Naive thymus-derived CD8-positive, alpha-beta T cell (primary cell): ENCODE measurements around the gene PLXNA4. TPM values are rescaled to one million over a fixed set of nuclear protein-coding genes. Genes with fewer than 3 reads are reported as not detected.
A peak's percentile ranks its signal among the peaks of the same experiment; 100 is the strongest.

ENCODE experiments used
- ATAC-seq, 2 donors: fragments of 150-1000 bp; cut with Tn5 transposase in 1 of 2; sonication (Bioruptor Pico), chemical (Tn5 transposase) in 1 of 2; 1 replicate in 1 of 2; 2 replicates in 1 of 2; pipeline ENCODE4 v1.10.0; 2021; ENCODE audit warnings: mild to moderate bottlenecking in 2 of 2, moderate library complexity in 2 of 2
- POLR2A ChIA-PET: fragments of 350-600 bp; sonication (Branson Sonifier 250); formaldehyde crosslinking; loops from one replicate; lab custom pipeline; 2021; ENCODE audit warnings: antibody characterized with exemption; lab: Charles Lee
- DNase-seq, 10 donors: peaks; one replicate each; pipeline versions ENCODE4 v3.0.0 to v3.0.0-alpha.2; 2020 to 2022
- H3K27ac Mint-ChIP-seq, 10 donors: one replicate each; pipeline ENCODE4 v1.8.0; 2020 to 2022; ENCODE audit warnings: mild to moderate bottlenecking in 10 of 10, mixed read lengths in 10 of 10, moderate library complexity in 4 of 10, inconsistent platforms in 1 of 10
- H3K27me3 Mint-ChIP-seq, 5 donors: one replicate each; pipeline ENCODE4 v1.8.0; 2021 to 2022; ENCODE audit warnings: mixed read lengths in 5 of 5
- H3K36me3 Mint-ChIP-seq, 3 donors: one replicate each; pipeline ENCODE4 v1.8.0; 2020 to 2022; ENCODE audit warnings: mixed read lengths in 3 of 3, mild to moderate bottlenecking in 2 of 3, inconsistent platforms in 1 of 3
- H3K4me1 Mint-ChIP-seq, 4 donors: one replicate each; pipeline ENCODE4 v1.8.0; 2021 to 2022; ENCODE audit warnings: mixed read lengths in 4 of 4
- H3K4me3 Mint-ChIP-seq, 10 donors: one replicate each; pipeline ENCODE4 v1.8.0; 2020 to 2022; ENCODE audit warnings: mild to moderate bottlenecking in 10 of 10, mixed read lengths in 10 of 10, moderate library complexity in 6 of 10, inconsistent platforms in 1 of 10
- H3K9me3 Mint-ChIP-seq, 9 donors: one replicate each; pipeline ENCODE4 v1.8.0; 2020 to 2022; ENCODE audit warnings: mixed read lengths in 9 of 9, mild to moderate bottlenecking in 3 of 9, inconsistent platforms in 1 of 9, moderate library complexity in 1 of 9
- polyA plus RNA-seq, 3 donors: library from polyadenylated mRNA; unstranded; fragments of 300-500 nt; fragmentation: Illumina TruSeq; gene quantifications; one replicate each; pipeline ENCODE4 v1.2.3, GENCODE V29; 2021
- total RNA-seq, 8 experiments: library from RNA in 2 of 8; stranded (reverse) in 2 of 8; gene quantifications; one replicate each; pipeline ENCODE4 v1.2.3 and lab custom pipeline; 2021 to 2026

PLXNA4 gene
- total and polyA plus RNA-seq, 5 experiments from 2014 or later = 0.05 to 1.2 (median 0.27) TPM

- POLR2A ChIA-PET = no interaction called here
- no peak overlapping the region for H3K4me3 Mint-ChIP-seq
- no peaks in the 10 kb centered on the region for H3K9me3 Mint-ChIP-seq
- H3K4me1 Mint-ChIP-seq = peaks cover 0 to 6% (median 5%) of the 10 kb centered on the region in 4 donors
- H3K27ac Mint-ChIP-seq = no peak overlapping the region
- no peaks in the 10 kb centered on the region for H3K36me3 Mint-ChIP-seq
- ATAC-seq (no peak), DNase-seq (no peak)
- peaks cover 0 to 2% (median 0%) of the 10 kb centered on the region in 5 donors for H3K27me3 Mint-ChIP-seq
Measured at GRCh38 chr7:132412435-132412834, 163.8 kb downstream of the PLXNA4 start.

- H3K27me3 Mint-ChIP-seq = peaks cover 0 to 2% (median 0%) of the 10 kb centered on the region in 5 donors
- peak overlapping the region in 2 of 10 donors; percentile 29 to 76 for H3K27ac Mint-ChIP-seq
- H3K4me1 Mint-ChIP-seq = peaks cover 0 to 6% (median 5%) of the 10 kb centered on the region in 4 donors
- POLR2A ChIA-PET = no interaction called here
- DNase-seq (no peak), ATAC-seq (no peak)
- H3K36me3 Mint-ChIP-seq = no peaks in the 10 kb centered on the region
- H3K9me3 Mint-ChIP-seq = no peaks in the 10 kb centered on the region
- no peak overlapping the region for H3K4me3 Mint-ChIP-seq
Measured at GRCh38 chr7:132410861-132411541, 165.3 kb downstream of the PLXNA4 start.

GRCh38 chr7:132410385-132410784, 165.9 kb downstream of the PLXNA4 start:
- Mint-ChIP-seq H3K4me1 (peaks cover 0 to 6% (median 5%) of the 10 kb centered on the region in 4 donors), H3K27ac (peak overlapping the region in 2 of 10 donors; percentile 29 to 76), H3K27me3 (peaks cover 0 to 2% (median 0%) of the 10 kb centered on the region in 5 donors), H3K9me3 (no peaks in the 10 kb centered on the region), H3K36me3 (no peaks in the 10 kb centered on the region), H3K4me3 (no peak overlapping the region)
- ATAC-seq = no peak
- DNase-seq = no peak
- POLR2A ChIA-PET = no interaction called here

- H3K27ac Mint-ChIP-seq = no peak overlapping the region
- DNase-seq = no peak
- H3K4me1 Mint-ChIP-seq = peaks cover 0 to 7% (median 6%) of the 10 kb centered on the region in 4 donors
- POLR2A ChIA-PET = no interaction called here
- H3K9me3 Mint-ChIP-seq = no peaks in the 10 kb centered on the region
- H3K36me3 Mint-ChIP-seq = no peaks in the 10 kb centered on the region
- H3K4me3 Mint-ChIP-seq = no peak overlapping the region
- no peak for ATAC-seq
- H3K27me3 Mint-ChIP-seq = no peaks in the 10 kb centered on the region
Measured at GRCh38 chr7:132407764-132408163, 168.5 kb downstream of the PLXNA4 start.

DNA sequence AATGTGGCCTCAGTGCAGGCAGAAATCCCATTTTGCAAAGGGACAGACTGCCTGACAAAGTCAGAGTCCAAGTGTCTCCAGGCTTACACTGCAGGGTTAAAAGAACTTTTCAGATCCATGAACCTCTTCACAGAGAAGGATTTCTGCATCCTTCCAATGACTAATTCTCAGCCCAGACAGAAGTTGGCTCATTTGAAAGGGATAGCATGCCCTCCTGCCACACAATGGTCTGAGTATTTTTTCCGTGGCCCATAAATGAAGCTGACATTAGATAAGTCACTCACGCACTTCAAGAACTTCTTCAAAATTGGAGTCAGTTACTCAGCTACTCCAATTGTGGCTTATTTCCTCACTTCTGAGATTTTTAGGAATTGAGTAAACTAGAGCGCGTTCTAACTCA, 170.2 kb downstream of the PLXNA4 start:
- no peak for DNase-seq
- Mint-ChIP-seq H3K36me3 (no peaks in the 10 kb centered on the region), H3K9me3 (peaks cover 0 to 8% (median 0%) of the 10 kb centered on the region in 9 donors), H3K27me3 (no peaks in the 10 kb centered on the region), H3K4me3 (no peak overlapping the region), H3K27ac (no peak overlapping the region), H3K4me1 (peaks cover 0 to 6% (median 2%) of the 10 kb centered on the region in 4 donors)
- ATAC-seq = no peak
- POLR2A ChIA-PET = no interaction called here

DNA sequence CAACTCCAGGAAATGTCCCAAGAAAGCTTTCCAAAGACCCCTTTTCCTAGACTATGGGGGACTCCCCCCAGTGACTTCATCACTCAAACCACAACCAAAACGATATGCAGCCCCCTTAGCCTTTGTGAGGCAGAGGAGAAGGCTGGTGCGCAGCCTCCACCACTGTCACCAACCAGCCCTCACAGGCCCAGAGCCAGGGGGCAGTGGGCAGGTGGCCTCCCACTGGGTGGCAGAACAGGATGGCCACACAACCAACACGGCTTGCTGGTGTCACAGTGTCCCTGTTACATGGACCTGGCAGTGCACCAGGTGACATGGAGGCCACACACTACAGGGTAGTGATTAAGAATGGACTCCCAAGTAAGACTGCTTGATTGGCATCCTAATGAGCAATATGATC, 172.0 kb downstream of the PLXNA4 start:
- Mint-ChIP-seq H3K27ac (no peak overlapping the region), H3K4me3 (no peak overlapping the region), H3K4me1 (peaks cover 0 to 1% (median 0%) of the 10 kb centered on the region in 4 donors), H3K27me3 (no peaks in the 10 kb centered on the region), H3K9me3 (peaks cover 0 to 9% (median 0%) of the 10 kb centered on the region in 9 donors), H3K36me3 (no peaks in the 10 kb centered on the region)
- DNase-seq (no peak), ATAC-seq (no peak)
- POLR2A ChIA-PET = no interaction called here

- Mint-ChIP-seq H3K4me3 (no peak overlapping the region), H3K27ac (peak overlapping the region in 1 of 10 donors; percentile 62), H3K36me3 (no peaks in the 10 kb centered on the region), H3K27me3 (no peaks in the 10 kb centered on the region), H3K4me1 (peaks cover 0 to 1% (median 0%) of the 10 kb centered on the region in 4 donors), H3K9me3 (peaks cover 0 to 9% (median 0%) of the 10 kb centered on the region in 9 donors)
- no peak for ATAC-seq
- POLR2A ChIA-PET = no interaction called here
- no peak for DNase-seq
Measured at GRCh38 chr7:132403465-132404110, 172.7 kb downstream of the PLXNA4 start.

- Mint-ChIP-seq H3K36me3 (no peaks in the 10 kb centered on the region), H3K4me3 (no peak overlapping the region), H3K9me3 (peaks cover 0 to 9% (median 0%) of the 10 kb centered on the region in 9 donors), H3K27me3 (no peaks in the 10 kb centered on the region), H3K4me1 (peaks cover 0 to 1% (median 0%) of the 10 kb centered on the region in 4 donors), H3K27ac (peak overlapping the region in 2 of 10 donors; percentile 9 to 62)
- DNase-seq (no peak), ATAC-seq (no peak)
- POLR2A ChIA-PET = no interaction called here
Measured at GRCh38 chr7:132402751-132403245, 173.5 kb downstream of the PLXNA4 start.

GRCh38 chr7:132402096-132402495, 174.2 kb downstream of the PLXNA4 start:
- Mint-ChIP-seq H3K4me3 (no peak overlapping the region), H3K27ac (no peak overlapping the region), H3K9me3 (peaks cover 0 to 9% (median 0%) of the 10 kb centered on the region in 9 donors), H3K27me3 (no peaks in the 10 kb centered on the region), H3K36me3 (no peaks in the 10 kb centered on the region), H3K4me1 (peaks cover 0 to 4% (median 0%) of the 10 kb centered on the region in 4 donors)
- no peak for DNase-seq
- POLR2A ChIA-PET = no interaction called here
- ATAC-seq = no peak

GRCh38 chr7:132400561-132401142, 175.6 kb downstream of the PLXNA4 start:
- H3K4me3 Mint-ChIP-seq = no peak overlapping the region
- DNase-seq (no peak), ATAC-seq (no peak)
- H3K9me3 Mint-ChIP-seq = peaks cover 0 to 9% (median 0%) of the 10 kb centered on the region in 9 donors
- no peaks in the 10 kb centered on the region for H3K36me3 Mint-ChIP-seq
- peaks cover 0 to 1% (median 0%) of the 10 kb centered on the region in 5 donors for H3K27me3 Mint-ChIP-seq
- H3K27ac Mint-ChIP-seq = peak overlapping the region in 2 of 10 donors; percentile 18 to 52
- H3K4me1 Mint-ChIP-seq = peaks cover 0 to 5% (median 0%) of the 10 kb centered on the region in 4 donors
- POLR2A ChIA-PET = no interaction called here

GRCh38 chr7:132399367-132399766, 176.9 kb downstream of the PLXNA4 start:
- DNase-seq (no peak), ATAC-seq (no peak)
- Mint-ChIP-seq H3K27ac (no peak overlapping the region), H3K4me3 (no peak overlapping the region), H3K9me3 (peaks cover 0 to 9% (median 0%) of the 10 kb centered on the region in 9 donors), H3K36me3 (no peaks in the 10 kb centered on the region), H3K4me1 (peaks cover 5 to 11% (median 9%) of the 10 kb centered on the region in 4 donors), H3K27me3 (peaks cover 0 to 1% (median 0%) of the 10 kb centered on the region in 5 donors)
- POLR2A ChIA-PET = no interaction called here

- H3K27ac Mint-ChIP-seq = peak overlapping the region in 1 of 10 donors; percentile 10
- peaks cover 0 to 1% (median 0%) of the 10 kb centered on the region in 5 donors for H3K27me3 Mint-ChIP-seq
- H3K4me1 Mint-ChIP-seq = peaks cover 6 to 13% (median 10%) of the 10 kb centered on the region in 4 donors
- no peak overlapping the region for H3K4me3 Mint-ChIP-seq
- DNase-seq (no peak), ATAC-seq (no peak)
- peaks cover 0 to 9% (median 0%) of the 10 kb centered on the region in 9 donors for H3K9me3 Mint-ChIP-seq
- POLR2A ChIA-PET = no interaction called here
- no peaks in the 10 kb centered on the region for H3K36me3 Mint-ChIP-seq
Measured at GRCh38 chr7:132398253-132398925, 177.9 kb downstream of the PLXNA4 start.
